Ascending aorta (tissue), 2 donors: ENCODE data around the gene CLDN11. TPM values are rescaled to one million over a fixed set of nuclear protein-coding genes. Genes with fewer than 3 reads are reported as not detected.

Experiments
- DNase-seq, 2 donors: peaks; one replicate each; pipeline ENCODE4 v3.0.0-alpha.2; 2019; ENCODE audit warnings: low spot score in 2 of 2
- H3K27ac ChIP-seq, 2 donors: fragments of 200-600 bp; sonication (generic); one replicate each; pipeline ENCODE4 v1.5.1; 2016 to 2017; ENCODE audit warnings: mild to moderate bottlenecking in 1 of 2
- H3K27me3 ChIP-seq: fragments of 200-600 bp; sonication (generic); one replicate; pipeline ENCODE4 v1.5.1; 2017
- H3K36me3 ChIP-seq, 2 donors: fragments of 200-600 bp; sonication (generic); one replicate each; pipeline ENCODE4 v1.5.1; 2016
- H3K4me1 ChIP-seq, 2 donors: fragments of 200-600 bp; sonication (generic); one replicate each; pipeline ENCODE4 v1.5.1; 2016 to 2017; ENCODE audit warnings: mild to moderate bottlenecking in 1 of 2
- H3K4me3 ChIP-seq, 2 donors: fragments of 200-600 bp; sonication (generic); one replicate each; pipeline ENCODE4 v1.5.1; 2016 to 2017; ENCODE audit warnings: mild to moderate bottlenecking in 1 of 2
- H3K9me3 ChIP-seq, 2 donors: fragments of 200-600 bp; sonication (generic); one replicate each; pipeline ENCODE4 v1.5.1; 2016
- CTCF ChIP-seq, 3 experiments: fragments of 200-600 bp in 2 of 3; fragments of 450-650 bp in 1 of 3; sonication (generic) in 2 of 3; IDR thresholded peaks; one replicate each; pipeline ENCODE4 v1.5.1; 2016 to 2019; ENCODE audit warnings: antibody characterized with exemption in 3 of 3, mild to moderate bottlenecking in 1 of 3, moderate library complexity in 1 of 3
- intact Hi-C: fragments of 100-400 bp; cut with DNase I; formaldehyde crosslinking; loops from one replicate; pipeline ENCODE4 v1.15.1; 2023
- total RNA-seq: library from RNA; depleted of rRNA; stranded (reverse); fragments of >200 nt; gene quantifications from one replicate; pipeline ENCODE4 v1.1.0, GENCODE V29; 2016

The CLDN11 gene
- total RNA-seq, 1 donor from 2014 or later = 7.0 TPM

DNA sequence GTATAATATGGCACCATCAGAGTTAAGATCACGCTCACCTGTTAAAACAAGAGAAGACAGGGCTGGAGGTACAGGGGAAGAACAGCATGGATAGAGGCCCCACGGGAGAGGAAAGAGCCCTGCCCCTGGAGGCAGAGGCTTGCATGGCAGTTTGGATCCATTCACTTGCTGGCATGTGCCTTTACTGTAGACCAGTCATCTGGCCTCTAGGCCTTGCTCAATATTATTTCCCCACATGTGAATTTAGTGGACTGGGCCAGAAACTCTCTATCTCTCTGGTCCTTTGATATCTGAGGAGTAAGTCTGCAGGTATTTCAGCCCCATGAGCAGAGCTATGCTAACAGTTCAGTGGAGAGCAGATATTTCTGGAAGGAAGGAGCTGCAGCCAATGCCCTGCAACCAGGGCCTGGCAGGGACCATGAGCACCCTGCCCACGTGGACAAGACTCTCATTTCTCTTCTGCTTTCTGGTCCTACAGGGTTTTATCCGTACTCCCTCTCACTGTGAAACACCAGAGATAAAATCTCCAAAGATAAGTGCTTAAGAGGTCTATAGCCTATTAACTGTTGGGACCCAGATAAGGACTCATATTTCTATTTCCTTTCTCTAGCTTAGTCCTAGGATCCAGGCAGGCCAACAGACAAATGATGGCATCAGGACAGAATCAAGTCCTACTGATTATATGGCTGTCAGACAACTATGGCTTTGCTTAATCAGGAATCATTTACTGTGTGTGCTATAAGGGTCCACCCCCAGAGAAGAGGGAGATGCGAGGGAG lies 65.0 kb downstream of the CLDN11 start:
- no peaks in the 10 kb centered on the region for H3K4me1 ChIP-seq
- no peaks in the 10 kb centered on the region for H3K9me3 ChIP-seq
- no peaks in the 10 kb centered on the region for H3K27me3 ChIP-seq
- no peak overlapping the region for H3K4me3 ChIP-seq
- no peaks in the 10 kb centered on the region for H3K36me3 ChIP-seq
- no peak for DNase-seq
- no peak overlapping the region for H3K27ac ChIP-seq
- intact Hi-C loops = no loop called here
- TF ChIP-seq CTCF (IDR thresholded peaks at IDR 0.05) = no peak

Other genes starting within 250 kb of the CLDN11 start
- gene PHC3, start 237.1 kb upstream of the CLDN11 start, total RNA-seq = 43.3 TPM
- gene PRKCI, start 196.4 kb upstream of the CLDN11 start, total RNA-seq = 20.3 TPM
- gene SKIL, start 61.2 kb upstream of the CLDN11 start, total RNA-seq = 30.2 TPM
- gene SLC7A14, start 167.2 kb downstream of the CLDN11 start, total RNA-seq = not detected